ENCODE measurements around the gene COMP.

COMP gene

DNA sequence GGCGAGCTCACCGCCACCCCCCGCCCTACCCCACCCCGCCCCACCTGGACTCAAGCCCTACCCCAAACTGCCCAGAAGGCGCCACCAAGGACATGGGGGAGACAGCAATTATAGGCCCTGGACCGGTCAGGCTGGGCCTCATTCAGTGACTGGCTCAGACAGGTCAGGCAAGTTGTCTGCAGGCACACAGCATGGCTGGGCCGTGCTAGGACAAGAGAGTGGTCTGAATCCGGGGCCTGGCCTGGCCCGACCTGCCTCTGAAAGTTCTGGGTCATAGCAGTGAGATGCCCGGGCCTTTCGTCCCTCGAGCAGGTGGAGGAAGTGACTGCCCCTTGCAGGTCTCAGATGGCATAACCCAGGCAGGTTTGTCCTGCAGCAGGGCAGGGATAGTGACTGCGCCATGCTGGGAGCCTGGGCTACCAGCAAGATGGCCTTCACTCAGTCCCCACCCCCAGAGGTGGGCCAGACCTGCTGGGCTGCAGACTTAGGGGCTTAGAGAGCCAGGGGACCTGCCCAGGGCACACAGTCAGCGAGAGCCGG lies 21.0 kb downstream of the COMP start:
- Histone ChIP-seq H3K4me1 (ENCODE audit: control extremely low read depth in 1 of 4, control insufficient read depth in 4 of 4, insufficient read depth in 4 of 4, low read length in 3 of 4) (peaks cover 0 to 2% (median under 1%) of the 10 kb centered on the region in 4 experiments), H3K9me3 (ENCODE audit: control extremely low read depth in 1 of 5, control insufficient read depth in 4 of 5, insufficient read depth in 2 of 5, low read depth in 1 of 5, low read length in 4 of 5) (no peaks in the 10 kb centered on the region), H3K27ac (ENCODE audit: insufficient read depth in 1 of 2, low read depth in 1 of 2, low read length in 2 of 2, poor library complexity in 1 of 2, severe bottlenecking in 2 of 2) (no peak overlapping the region), H3K36me3 (ENCODE audit: control insufficient read depth in 4 of 4, insufficient read depth in 4 of 4, low read length in 3 of 4) (peaks cover 0 to 2% (median 0%) of the 10 kb centered on the region in 4 experiments), H3K4me3 (ENCODE audit: control insufficient read depth in 1 of 7, extremely low read depth in 1 of 7, insufficient read depth in 4 of 7, low read depth in 2 of 7, low read length in 6 of 7) (no peak overlapping the region), H3K27me3 (replicated peaks in 2 of 5; ENCODE audit: control insufficient read depth in 4 of 5, insufficient read depth in 5 of 5, low read length in 4 of 5) (peaks cover 0 to 2% (median 0%) of the 10 kb centered on the region in 5 experiments)
- ChIA-PET POLR2A (no interaction called here), CTCF (interaction anchor here (1.5 kb wide), 1 partner anchor 77 kb away, joined by 4 read pairs; no protein-coding TSS in a partner anchor)
- no peak for DNase-seq
- WGBS (ENCODE audit: insufficient coverage), result 95% methylated on average over 12 of the region's 15 CpGs

DNA sequence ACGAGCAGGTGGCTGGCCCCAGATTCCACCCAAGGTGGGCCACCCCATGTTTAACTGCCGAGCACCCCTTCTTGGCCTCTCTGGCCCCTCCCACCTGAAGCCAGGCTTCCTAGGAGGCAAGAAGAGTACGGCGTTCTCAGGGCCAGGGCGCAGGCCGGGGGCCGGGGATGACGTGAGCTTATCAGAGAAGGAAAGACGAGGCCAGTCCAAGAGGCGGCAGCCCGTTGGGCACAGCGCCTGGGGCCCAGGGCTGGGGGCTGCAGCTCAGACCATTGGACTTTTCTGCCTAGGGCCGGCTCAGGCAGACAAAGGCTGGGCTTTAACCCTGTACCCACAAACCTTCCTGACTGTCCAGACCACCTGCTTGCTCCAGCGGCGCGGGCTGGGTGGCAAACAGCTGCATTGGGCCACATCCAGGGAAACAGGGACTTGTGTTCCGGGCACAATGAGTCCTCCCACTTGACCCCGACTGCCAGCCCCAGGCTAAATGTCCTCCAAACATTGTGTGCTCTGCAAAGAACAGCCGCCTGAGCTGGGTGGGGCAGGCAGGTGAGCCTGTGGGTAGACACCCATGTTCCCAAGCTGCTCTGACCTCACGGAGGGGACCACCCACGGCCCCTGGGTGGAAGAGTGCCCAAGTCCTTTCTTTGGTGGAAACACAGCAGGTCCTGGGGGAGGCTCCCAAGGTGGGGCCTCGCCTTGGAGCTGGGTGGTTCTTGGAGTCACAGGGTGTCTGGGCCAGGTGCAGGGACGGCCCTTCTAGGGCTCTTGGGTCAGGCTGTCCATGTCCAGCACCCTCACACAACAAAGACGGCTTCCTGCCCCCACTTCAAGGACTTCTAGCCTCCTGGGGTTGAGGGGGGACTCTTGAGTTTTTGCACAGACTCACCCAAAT lies 21.9 kb downstream of the COMP start:
- Histone ChIP-seq H3K27ac (ENCODE audit: insufficient read depth in 1 of 2, low read depth in 1 of 2, low read length in 2 of 2, poor library complexity in 1 of 2, severe bottlenecking in 2 of 2) (no peak overlapping the region), H3K4me3 (ENCODE audit: control insufficient read depth in 1 of 7, extremely low read depth in 1 of 7, insufficient read depth in 4 of 7, low read depth in 2 of 7, low read length in 6 of 7) (no peak overlapping the region), H3K4me1 (ENCODE audit: control extremely low read depth in 1 of 4, control insufficient read depth in 4 of 4, insufficient read depth in 4 of 4, low read length in 3 of 4) (peaks cover 0 to 10% (median 7%) of the 10 kb centered on the region in 4 experiments), H3K36me3 (ENCODE audit: control insufficient read depth in 4 of 4, insufficient read depth in 4 of 4, low read length in 3 of 4) (peaks cover 0 to 2% (median 0%) of the 10 kb centered on the region in 4 experiments), H3K9me3 (ENCODE audit: control extremely low read depth in 1 of 5, control insufficient read depth in 4 of 5, insufficient read depth in 2 of 5, low read depth in 1 of 5, low read length in 4 of 5) (no peaks in the 10 kb centered on the region), H3K27me3 (replicated peaks in 2 of 5; ENCODE audit: control insufficient read depth in 4 of 5, insufficient read depth in 5 of 5, low read length in 4 of 5) (peaks cover 0 to 2% (median 0%) of the 10 kb centered on the region in 5 experiments)
- 98% methylated on average over 22 of the region's 24 CpGs for WGBS (ENCODE audit: insufficient coverage)
- POLR2A ChIA-PET, result no interaction called here
- DNase-seq, result no peak
- CTCF ChIA-PET, result interaction anchor here (1.5 kb wide), 1 partner anchor 77 kb away, joined by 4 read pairs; no protein-coding TSS in a partner anchor

DNA sequence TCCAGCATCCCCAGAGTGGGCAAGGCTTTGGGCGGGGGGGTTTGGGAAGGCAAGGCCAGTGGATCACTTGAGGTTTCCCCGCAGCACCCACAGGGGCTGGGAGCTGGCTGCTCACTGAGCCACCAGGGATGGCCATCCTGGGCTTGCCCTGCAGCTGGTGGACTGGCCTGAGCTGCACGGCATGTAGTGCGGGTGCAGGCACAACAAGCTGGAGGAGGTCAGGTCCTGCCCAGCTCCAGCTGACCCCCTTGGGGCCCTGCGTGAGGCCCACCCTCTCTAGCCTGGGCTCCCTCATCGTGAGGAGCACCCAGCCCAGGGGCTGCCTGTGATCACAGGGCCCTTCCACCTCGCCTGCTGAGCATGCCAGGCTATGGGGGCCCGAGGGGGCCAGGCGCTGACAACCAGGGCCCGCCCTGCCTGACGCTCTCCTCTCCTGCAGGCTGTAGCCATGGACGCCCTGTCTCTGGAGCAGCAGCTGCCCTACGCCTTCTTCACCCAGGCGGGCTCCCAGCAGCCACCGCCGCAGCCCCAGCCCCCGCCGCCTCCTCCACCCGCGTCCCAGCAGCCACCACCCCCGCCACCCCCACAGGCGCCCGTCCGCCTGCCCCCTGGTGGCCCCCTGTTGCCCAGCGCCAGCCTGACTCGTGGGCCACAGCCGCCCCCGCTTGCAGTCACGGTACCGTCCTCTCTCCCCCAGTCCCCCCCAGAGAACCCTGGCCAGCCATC lies 22.9 kb downstream of the COMP start:
- no peak overlapping the region for H3K27ac ChIP-seq (ENCODE audit: insufficient read depth in 1 of 2, low read depth in 1 of 2, low read length in 2 of 2, poor library complexity in 1 of 2, severe bottlenecking in 2 of 2)
- H3K4me3 ChIP-seq (ENCODE audit: control insufficient read depth in 1 of 7, extremely low read depth in 1 of 7, insufficient read depth in 4 of 7, low read depth in 2 of 7, low read length in 6 of 7), result no peak overlapping the region
- H3K27me3 ChIP-seq (replicated peaks in 2 of 5; ENCODE audit: control insufficient read depth in 4 of 5, insufficient read depth in 5 of 5, low read length in 4 of 5), result peaks cover 0 to 2% (median 0%) of the 10 kb centered on the region in 5 experiments
- WGBS (ENCODE audit: insufficient coverage), result 97% methylated on average over 10 of the region's 30 CpGs
- DNase-seq, result peak in 2 of 3 donors; percentile 34 to 53
- H3K4me1 ChIP-seq (ENCODE audit: control extremely low read depth in 1 of 4, control insufficient read depth in 4 of 4, insufficient read depth in 4 of 4, low read length in 3 of 4), result peaks cover 0 to 11% (median 8%) of the 10 kb centered on the region in 4 experiments
- peaks cover 0 to 2% (median 0%) of the 10 kb centered on the region in 4 experiments for H3K36me3 ChIP-seq (ENCODE audit: control insufficient read depth in 4 of 4, insufficient read depth in 4 of 4, low read length in 3 of 4)
- ChIA-PET POLR2A (interaction anchor here (0.6 kb wide), 1 partner anchor 422 kb away, joined by 3 read pairs; no protein-coding TSS in a partner anchor), CTCF (interaction anchor here (0.9 to 1.5 kb wide), 2 partner anchors 79 to 90 kb away, joined by 3 to 4 read pairs; no protein-coding TSS in a partner anchor)
- H3K9me3 ChIP-seq (ENCODE audit: control extremely low read depth in 1 of 5, control insufficient read depth in 4 of 5, insufficient read depth in 2 of 5, low read depth in 1 of 5, low read length in 4 of 5), result no peaks in the 10 kb centered on the region

DNA sequence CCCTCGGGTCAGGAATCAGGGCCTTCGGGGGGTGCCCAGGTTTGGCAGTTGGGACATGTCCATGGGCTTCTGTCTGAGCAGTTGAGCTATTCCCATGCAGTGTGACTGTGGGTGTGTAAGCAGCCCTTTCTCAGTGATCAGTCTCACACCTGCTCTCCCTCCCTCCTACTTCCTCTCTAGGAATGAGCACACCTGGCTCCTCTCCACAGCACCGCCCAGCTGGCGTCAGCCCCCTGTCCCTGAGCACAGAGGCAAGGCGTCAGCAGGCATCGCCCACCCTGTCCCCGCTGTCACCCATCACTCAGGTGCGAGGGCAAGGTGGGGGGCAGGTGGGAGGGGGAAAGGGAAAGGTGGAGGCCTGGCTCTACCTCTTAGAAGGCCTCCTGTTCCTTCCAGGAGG lies 25.9 kb downstream of the COMP start:
- Histone ChIP-seq H3K4me3 (ENCODE audit: control insufficient read depth in 1 of 7, extremely low read depth in 1 of 7, insufficient read depth in 4 of 7, low read depth in 2 of 7, low read length in 6 of 7) (no peak overlapping the region), H3K9me3 (ENCODE audit: control extremely low read depth in 1 of 5, control insufficient read depth in 4 of 5, insufficient read depth in 2 of 5, low read depth in 1 of 5, low read length in 4 of 5) (no peaks in the 10 kb centered on the region), H3K27me3 (replicated peaks in 2 of 5; ENCODE audit: control insufficient read depth in 4 of 5, insufficient read depth in 5 of 5, low read length in 4 of 5) (no peaks in the 10 kb centered on the region), H3K27ac (ENCODE audit: insufficient read depth in 1 of 2, low read depth in 1 of 2, low read length in 2 of 2, poor library complexity in 1 of 2, severe bottlenecking in 2 of 2) (no peak overlapping the region), H3K36me3 (ENCODE audit: control insufficient read depth in 4 of 4, insufficient read depth in 4 of 4, low read length in 3 of 4) (peaks cover 0 to 2% (median 0%) of the 10 kb centered on the region in 4 experiments), H3K4me1 (ENCODE audit: control extremely low read depth in 1 of 4, control insufficient read depth in 4 of 4, insufficient read depth in 4 of 4, low read length in 3 of 4) (peaks cover 0 to 19% (median 10%) of the 10 kb centered on the region in 4 experiments)
- WGBS (ENCODE audit: insufficient coverage), result 86% methylated on average over 8 of the region's 8 CpGs
- DNase-seq, result no peak
- ChIA-PET CTCF (interaction anchor here (0.6 to 2.1 kb wide), 2 partner anchors 21 to 82 kb away, joined by 3 to 5 read pairs; no protein-coding TSS in a partner anchor), POLR2A (interaction anchor here (0.8 kb wide), 1 partner anchor 19 kb away, joined by 6 read pairs; no protein-coding TSS in a partner anchor)

DNA sequence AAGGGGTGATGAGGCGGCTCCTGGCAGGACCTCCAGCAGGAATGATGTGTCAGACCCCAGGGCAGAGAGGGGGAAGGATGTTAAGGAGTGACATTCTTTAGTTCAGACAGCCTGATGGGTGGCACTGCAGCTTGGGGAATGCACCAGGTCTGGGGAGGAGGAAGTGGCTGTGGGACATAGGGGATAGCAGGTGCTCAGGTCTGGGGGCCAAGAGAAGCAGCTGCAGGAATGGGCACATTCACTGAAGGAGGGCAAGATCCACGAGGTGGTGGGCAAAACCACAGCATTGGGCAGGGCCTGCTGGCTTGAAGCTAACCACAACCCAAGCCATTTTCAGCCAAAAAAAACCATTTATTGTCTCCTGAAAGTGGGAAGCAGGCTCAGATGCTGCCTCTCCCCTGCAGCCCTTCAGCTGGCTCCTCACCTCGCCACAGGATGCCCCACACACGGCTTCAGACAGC lies 26.5 kb downstream of the COMP start:
- POLR2A ChIA-PET, result interaction anchor here (0.8 kb wide), 1 partner anchor 20 kb away, joined by 6 read pairs; no protein-coding TSS in a partner anchor
- peaks cover 0 to 19% (median 10%) of the 10 kb centered on the region in 4 experiments for H3K4me1 ChIP-seq (ENCODE audit: control extremely low read depth in 1 of 4, control insufficient read depth in 4 of 4, insufficient read depth in 4 of 4, low read length in 3 of 4)
- H3K36me3 ChIP-seq (ENCODE audit: control insufficient read depth in 4 of 4, insufficient read depth in 4 of 4, low read length in 3 of 4), result peaks cover 0 to 2% (median 0%) of the 10 kb centered on the region in 4 experiments
- H3K4me3 ChIP-seq (ENCODE audit: control insufficient read depth in 1 of 7, extremely low read depth in 1 of 7, insufficient read depth in 4 of 7, low read depth in 2 of 7, low read length in 6 of 7), result no peak overlapping the region
- CTCF ChIA-PET, result interaction anchor here (2.1 kb wide), 1 partner anchor 83 kb away, joined by 5 read pairs; no protein-coding TSS in a partner anchor
- DNase-seq, result peak in 2 of 3 donors; percentile 38 to 52
- no peaks in the 10 kb centered on the region for H3K9me3 ChIP-seq (ENCODE audit: control extremely low read depth in 1 of 5, control insufficient read depth in 4 of 5, insufficient read depth in 2 of 5, low read depth in 1 of 5, low read length in 4 of 5)
- WGBS (ENCODE audit: insufficient coverage), result 52% methylated on average over 3 of the region's 4 CpGs
- no peak overlapping the region for H3K27ac ChIP-seq (ENCODE audit: insufficient read depth in 1 of 2, low read depth in 1 of 2, low read length in 2 of 2, poor library complexity in 1 of 2, severe bottlenecking in 2 of 2)
- no peaks in the 10 kb centered on the region for H3K27me3 ChIP-seq (replicated peaks in 2 of 5; ENCODE audit: control insufficient read depth in 4 of 5, insufficient read depth in 5 of 5, low read length in 4 of 5)

GRCh38 chr19:18763674-18764590 lies 27.2 kb downstream of the COMP start:
- no peaks in the 10 kb centered on the region for H3K9me3 ChIP-seq (ENCODE audit: control extremely low read depth in 1 of 5, control insufficient read depth in 4 of 5, insufficient read depth in 2 of 5, low read depth in 1 of 5, low read length in 4 of 5)
- no peak overlapping the region for H3K4me3 ChIP-seq (ENCODE audit: control insufficient read depth in 1 of 7, extremely low read depth in 1 of 7, insufficient read depth in 4 of 7, low read depth in 2 of 7, low read length in 6 of 7)
- no peak overlapping the region for H3K27ac ChIP-seq (ENCODE audit: insufficient read depth in 1 of 2, low read depth in 1 of 2, low read length in 2 of 2, poor library complexity in 1 of 2, severe bottlenecking in 2 of 2)
- ChIA-PET CTCF (interaction anchor here (2.1 kb wide), 1 partner anchor 83 kb away, joined by 5 read pairs; no protein-coding TSS in a partner anchor), POLR2A (interaction anchor here (0.8 kb wide), 1 partner anchor 21 kb away, joined by 6 read pairs; no protein-coding TSS in a partner anchor)
- H3K36me3 ChIP-seq (ENCODE audit: control insufficient read depth in 4 of 4, insufficient read depth in 4 of 4, low read length in 3 of 4), result peaks cover 0 to 2% (median 0%) of the 10 kb centered on the region in 4 experiments
- 94% methylated on average over 38 of the region's 41 CpGs for WGBS (ENCODE audit: insufficient coverage)
- DNase-seq, result peak in 2 of 3 donors; percentile 26 to 43
- no peaks in the 10 kb centered on the region for H3K27me3 ChIP-seq (replicated peaks in 2 of 5; ENCODE audit: control insufficient read depth in 4 of 5, insufficient read depth in 5 of 5, low read length in 4 of 5)
- peaks cover 0 to 19% (median 10%) of the 10 kb centered on the region in 4 experiments for H3K4me1 ChIP-seq (ENCODE audit: control extremely low read depth in 1 of 4, control insufficient read depth in 4 of 4, insufficient read depth in 4 of 4, low read length in 3 of 4)

All from common myeloid progenitor, CD34-positive (primary cell).